Esophagus muscularis mucosa (tissue), 4 donors: Measurements from ENCODE around the gene CELF4.

Source experiments
- EP300 ChIP-seq: sonication (generic); formaldehyde crosslinking; IDR thresholded peaks from one replicate; pipeline ENCODE4 v1.6.1; 2017; ENCODE audit warnings: antibody characterized with exemption
- POLR2A ChIP-seq: fragments of 450-650 bp; IDR thresholded peaks from one replicate; pipeline ENCODE4 v1.6.1; 2017; ENCODE audit warnings: antibody characterized with exemption, moderate library complexity, mild to moderate bottlenecking, low read depth
- POLR2AphosphoS5 ChIP-seq, 2 donors: sonication (generic); formaldehyde crosslinking; IDR thresholded peaks; one replicate each; pipeline ENCODE4 v1.6.1; 2017; ENCODE audit warnings: antibody characterized with exemption in 2 of 2
- TF ChIP-seq, protein P1 (sequence below), 3 experiments: fragments of 200-600 bp in 2 of 3; fragments of 450-650 bp in 1 of 3; sonication (generic) in 2 of 3; IDR thresholded peaks; one replicate each; pipeline ENCODE4 v1.5.1; 2017 to 2019; ENCODE audit warnings: antibody characterized with exemption in 3 of 3, mild to moderate bottlenecking in 2 of 3, moderate library complexity in 1 of 3

DNA sequence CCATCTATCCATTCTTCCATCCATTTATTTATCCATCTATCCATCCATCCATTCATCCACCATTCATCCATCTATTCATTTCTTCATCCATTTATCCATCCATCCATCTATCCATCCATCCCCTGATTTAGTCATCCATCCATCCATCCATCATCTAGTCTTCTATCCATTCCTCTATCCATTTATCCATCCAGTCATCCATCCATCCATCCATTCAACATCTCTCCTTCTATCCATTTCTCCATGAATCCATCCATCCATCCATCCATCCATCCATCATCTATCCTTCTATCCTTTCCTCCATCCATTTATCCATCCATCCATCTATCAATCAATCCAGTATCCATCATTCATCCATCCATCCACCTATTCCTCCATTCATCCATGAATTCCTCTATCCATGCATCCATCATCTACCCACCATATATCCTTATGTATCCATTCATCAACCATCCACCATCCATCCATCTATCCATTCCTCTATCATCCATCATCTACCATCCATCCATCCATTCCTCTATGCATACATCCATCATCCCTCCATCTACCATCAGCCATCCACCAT is 185.0 kb downstream of the CELF4 start:
- TF ChIP-seq, protein P1, sequence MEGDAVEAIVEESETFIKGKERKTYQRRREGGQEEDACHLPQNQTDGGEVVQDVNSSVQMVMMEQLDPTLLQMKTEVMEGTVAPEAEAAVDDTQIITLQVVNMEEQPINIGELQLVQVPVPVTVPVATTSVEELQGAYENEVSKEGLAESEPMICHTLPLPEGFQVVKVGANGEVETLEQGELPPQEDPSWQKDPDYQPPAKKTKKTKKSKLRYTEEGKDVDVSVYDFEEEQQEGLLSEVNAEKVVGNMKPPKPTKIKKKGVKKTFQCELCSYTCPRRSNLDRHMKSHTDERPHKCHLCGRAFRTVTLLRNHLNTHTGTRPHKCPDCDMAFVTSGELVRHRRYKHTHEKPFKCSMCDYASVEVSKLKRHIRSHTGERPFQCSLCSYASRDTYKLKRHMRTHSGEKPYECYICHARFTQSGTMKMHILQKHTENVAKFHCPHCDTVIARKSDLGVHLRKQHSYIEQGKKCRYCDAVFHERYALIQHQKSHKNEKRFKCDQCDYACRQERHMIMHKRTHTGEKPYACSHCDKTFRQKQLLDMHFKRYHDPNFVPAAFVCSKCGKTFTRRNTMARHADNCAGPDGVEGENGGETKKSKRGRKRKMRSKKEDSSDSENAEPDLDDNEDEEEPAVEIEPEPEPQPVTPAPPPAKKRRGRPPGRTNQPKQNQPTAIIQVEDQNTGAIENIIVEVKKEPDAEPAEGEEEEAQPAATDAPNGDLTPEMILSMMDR (IDR thresholded peaks at IDR 0.05): no peak
- TF ChIP-seq POLR2AphosphoS5 (IDR thresholded peaks at IDR 0.05) (no peak), EP300 (no peak), POLR2A (no peak)
